Measurements from ENCODE around the gene KIAA0232. TPM values are rescaled to one million over a fixed set of nuclear protein-coding genes. Genes with fewer than 3 reads are reported as not detected.
"Not testable (repeated sequence)": the region's sequence is repeated elsewhere in the genome, so short reads cannot be mapped to it uniquely, and the experiment has no call there.

Gene KIAA0232
- total RNA-seq, 1 donor from 2014 or later, result 10.3 TPM

DNA sequence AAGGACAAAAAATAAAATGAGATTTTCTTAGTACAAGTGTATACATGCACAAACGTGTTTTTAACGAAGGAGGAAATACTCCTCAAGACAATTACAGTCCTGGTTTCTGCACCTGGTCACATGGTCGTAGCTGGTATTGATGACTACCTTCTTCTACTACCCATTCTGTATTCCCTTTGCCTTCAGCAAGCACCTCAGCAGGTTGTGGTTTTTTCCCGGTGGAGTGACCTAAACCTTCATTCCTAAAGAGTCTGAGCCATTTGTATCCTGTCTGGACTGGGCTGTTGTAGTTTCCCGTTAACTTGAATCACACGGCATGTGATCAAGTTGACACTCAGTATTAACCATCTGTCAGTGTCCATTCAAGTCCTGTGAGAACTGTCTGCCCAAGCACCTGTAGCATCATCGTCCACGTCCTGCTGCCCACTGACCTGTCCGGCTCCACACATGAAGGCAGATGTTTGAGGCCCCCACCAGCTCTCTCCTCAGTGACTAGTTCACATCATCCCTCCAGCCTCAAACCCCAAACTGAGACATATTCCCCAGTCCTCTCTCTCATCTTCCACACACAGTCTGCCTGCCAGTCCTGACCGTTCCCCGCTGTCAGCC is 96.0 kb downstream of the KIAA0232 start:
- DNase-seq (ENCODE audit: low read depth in 2 of 2), result no peak

DNA sequence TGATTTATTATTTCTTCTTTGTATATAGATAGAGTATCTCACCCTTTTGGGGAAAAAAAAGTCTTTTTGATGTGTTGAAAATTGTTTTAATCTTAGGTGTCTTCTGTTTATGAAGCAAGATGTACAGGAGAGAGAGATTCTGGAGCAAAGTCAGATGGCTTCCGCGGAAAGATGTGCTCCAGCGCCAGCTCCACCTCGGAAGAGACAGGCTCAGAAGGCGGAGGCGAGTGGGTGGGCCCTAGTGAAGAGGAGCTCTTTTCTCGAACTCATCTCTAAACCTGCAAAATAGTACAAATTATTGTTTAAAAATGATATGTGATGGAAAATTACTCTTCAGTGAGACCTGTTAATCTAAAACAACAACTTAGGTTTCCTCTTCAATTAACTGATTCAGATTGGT is 98.2 kb downstream of the KIAA0232 start:
- DNase-seq (ENCODE audit: low read depth in 2 of 2), result no peak

DNA sequence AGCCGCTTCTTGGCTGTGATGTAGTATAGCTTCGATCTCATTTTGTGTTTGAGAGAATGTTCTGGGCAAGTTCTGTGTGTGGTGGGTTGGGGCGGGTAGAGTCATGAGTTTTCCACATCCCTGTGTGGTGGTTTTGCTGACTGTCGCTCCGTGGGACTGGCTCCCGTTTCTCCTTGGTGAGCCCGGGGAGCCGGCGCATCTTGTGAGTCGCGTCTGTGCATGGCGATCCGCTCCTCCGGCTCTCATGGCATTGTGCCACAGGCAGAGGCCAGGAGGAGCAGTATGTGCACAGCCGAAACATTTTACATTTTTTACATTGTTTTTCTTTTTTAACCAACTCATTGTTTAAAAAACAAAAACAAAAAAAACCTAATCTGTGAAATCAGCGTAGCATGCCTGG is 99.4 kb downstream of the KIAA0232 start:
- DNase-seq (ENCODE audit: low read depth in 2 of 2), result no peak

DNA sequence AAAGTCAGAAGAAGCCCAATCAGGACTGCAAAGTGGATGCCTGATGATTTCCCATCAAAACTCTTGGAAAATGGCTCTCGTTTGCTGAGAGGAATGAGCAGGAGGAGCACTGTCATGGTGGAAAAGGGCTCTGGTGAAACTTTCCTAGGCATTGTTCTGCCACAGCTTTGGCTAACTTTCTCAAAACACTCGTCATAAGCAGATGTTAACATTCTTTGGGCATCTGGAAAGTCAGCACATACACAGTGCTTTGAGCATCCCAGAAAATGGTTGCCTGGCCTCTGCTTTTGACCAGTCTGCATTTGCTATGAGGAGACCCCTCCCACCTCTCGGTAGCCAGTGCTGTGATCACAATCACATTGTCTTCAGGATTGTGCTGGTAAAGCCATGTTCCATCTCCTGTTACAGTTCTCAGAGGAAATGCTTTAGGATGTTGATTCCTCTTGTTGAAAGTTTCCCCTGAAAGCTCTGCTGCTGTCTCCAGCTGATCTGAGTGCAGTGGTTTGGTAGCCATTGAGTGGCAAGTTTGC is 101.9 kb downstream of the KIAA0232 start:
- DNase-seq (ENCODE audit: low read depth in 2 of 2), result peak in 1 of 2 donors; percentile 17

DNA sequence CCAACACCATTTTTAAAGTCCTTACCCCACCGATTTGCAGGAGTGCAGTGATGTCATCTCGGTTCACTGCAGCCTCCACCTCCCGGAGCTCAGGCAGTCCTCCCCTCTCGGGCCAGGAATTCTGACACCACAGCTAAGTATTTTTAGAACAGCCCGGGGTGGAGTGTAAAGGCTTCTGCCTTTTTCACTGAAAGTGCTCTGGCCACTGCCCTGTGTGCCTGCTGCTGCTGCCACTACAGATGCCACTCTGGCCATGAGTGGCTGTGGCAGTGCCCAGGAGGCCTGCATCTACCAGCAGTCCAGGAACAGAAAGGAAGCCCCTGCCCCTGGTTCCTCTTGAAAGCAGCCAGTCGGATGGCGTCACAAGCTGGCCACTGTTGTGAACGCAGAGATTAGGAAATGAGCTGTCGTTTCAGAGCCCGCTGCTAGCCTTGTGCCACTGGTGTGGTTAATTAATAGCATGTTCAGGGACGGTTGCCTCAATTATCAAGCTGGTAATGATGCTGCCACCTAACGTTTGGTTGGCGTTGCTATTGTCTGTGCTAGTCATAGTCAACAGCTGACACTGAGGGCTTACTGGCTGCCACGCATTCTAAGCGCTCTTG is 103.5 kb downstream of the KIAA0232 start:
- peak; percentile 5 to 49 for DNase-seq (ENCODE audit: low read depth in 2 of 2)

DNA sequence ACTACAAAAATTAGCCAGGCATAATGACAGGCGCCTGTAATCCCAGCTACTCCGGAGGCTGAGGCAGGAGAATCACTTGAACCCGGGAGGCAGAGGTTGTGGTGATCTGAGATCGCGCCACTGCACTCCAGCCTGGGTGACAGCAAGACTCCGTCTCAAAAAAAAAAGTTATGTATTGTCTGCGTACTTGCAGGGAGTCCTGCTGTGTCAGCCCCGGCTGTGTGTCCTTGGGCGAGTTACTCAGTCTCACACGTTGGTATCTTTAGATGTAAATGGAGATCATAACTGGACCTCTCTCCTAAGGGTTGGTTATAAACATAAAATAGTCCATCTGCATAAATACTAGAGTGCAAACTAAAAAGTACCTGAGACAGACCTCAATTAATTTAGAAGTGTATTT is 104.4 kb downstream of the KIAA0232 start:
- no peak for DNase-seq (ENCODE audit: low read depth in 2 of 2)

DNA sequence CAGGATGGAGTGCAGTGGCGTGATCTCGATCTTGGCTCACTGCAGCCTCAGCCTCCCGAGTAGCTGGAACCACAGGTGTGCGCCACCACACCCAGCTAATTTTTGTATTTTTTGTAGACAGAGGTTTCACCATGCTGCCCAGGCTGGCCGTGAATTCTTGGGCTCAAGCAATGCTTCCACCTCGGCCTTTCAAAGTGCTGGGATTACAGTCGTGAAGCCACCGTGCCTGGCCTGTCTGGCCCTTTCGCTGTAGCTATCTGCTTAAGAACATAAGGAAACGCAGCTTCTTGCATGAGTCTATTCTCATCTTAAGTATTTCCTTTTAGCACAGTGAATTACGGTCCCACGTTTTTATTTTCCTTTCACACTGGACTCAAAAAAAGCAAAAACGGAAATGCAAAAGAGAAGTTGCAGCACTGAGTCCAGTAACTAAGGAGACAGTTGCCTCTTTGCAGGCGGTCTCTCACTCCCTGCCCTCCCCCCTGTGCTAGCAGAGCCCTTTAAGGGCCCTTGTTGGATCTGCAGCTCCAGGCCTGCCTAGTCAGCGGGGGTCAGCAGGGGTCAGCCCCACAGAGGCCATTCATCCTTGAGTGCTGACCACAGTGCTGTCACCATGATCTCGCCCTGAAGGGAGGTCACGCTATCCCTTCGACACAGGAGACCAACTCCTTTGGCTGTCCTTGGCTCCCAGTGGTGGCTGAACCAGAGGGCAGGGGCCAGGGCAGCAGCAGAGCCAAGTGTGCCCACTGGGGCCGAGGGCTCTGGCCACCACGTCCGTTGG is 105.3 kb downstream of the KIAA0232 start:
- no peak for DNase-seq (ENCODE audit: low read depth in 2 of 2)

DNA sequence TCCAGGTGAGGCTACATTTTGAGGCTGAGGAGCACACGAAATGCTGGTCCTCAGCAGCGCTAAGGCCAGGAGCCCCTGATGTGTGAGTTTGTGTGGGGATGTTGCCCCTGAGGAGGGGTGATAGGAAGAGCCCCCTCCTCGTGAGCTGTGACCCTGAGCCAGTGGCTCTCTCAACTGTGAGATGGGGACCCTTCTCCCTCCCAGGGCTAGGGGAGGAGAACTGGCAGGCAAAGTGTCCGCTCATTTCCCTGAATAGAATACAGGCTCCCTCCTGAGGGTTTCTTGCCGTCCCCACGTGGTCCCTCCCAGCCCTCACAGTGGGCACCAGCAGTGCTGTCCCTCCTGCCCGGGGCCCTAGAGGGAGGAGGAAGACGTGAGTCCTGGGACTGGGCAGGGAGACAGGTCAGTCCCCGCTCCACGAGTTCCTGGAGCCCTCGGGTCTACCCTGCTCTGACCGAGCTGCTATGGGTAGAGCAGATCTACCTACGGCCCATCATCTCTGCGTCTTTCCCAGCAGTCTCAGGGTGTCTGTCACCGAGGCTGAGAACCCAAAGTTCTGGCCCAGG is 106.1 kb downstream of the KIAA0232 start:
- DNase-seq (ENCODE audit: low read depth in 2 of 2), result no peak

DNA sequence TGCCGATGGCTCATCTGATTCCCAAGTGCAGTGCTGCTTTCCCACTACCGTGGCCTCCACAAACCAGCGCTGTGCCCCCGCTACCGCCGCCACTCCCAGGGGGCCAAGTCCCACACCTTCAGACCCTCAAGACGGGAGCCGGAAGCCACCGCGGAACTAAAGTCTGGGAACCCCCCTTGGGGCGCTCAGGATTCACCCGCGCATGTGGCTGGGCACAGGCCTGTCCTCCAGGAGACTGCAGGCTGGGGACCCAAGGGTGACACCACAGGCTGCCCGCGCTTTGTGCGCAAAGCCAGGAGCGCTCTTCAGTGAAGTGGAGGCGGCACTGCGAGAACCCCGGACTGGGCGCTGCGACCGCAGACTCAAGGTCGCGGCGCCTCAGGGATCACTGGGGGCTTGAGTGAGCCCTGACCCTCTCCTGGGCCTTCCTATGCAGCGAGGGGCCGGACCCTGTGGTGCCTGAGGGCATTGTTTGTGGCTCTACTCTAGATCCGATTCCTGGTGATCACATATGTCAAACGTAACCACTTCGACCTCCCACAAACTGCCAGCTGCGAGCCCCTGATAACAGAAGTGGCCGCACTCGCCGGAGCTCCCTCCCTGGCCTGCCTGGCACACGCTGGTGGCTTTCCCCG is 106.7 kb downstream of the KIAA0232 start:
- no peak for DNase-seq (ENCODE audit: low read depth in 2 of 2)

DNA sequence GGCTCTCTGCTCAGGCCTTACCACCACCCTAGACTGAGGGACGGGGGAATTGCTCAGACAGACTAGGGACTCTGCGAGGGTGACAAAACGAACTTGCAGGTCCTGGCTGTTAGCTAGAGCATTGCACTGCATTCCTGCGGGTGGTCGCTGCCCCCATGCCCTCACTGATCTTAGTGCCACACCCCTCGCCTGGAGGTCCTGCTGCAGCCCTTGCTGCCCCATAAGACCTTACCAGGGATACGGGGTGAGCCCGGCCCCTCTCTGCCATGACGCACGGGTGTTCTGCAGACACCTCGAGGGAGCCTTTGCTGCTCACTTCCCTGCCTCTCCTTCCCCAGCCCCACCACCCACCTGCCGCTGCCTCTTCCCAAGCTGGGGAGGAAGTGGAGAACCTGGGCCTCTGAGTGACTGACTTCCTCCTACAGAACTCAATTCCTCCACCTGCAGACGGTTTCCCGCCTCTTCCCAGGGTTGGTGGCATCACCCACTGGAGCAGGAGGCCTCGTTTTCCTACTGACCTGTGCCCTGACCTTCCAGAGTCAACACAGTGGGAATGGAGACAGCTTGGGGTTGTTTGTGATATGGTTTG is 107.3 kb downstream of the KIAA0232 start:
- no peak for DNase-seq (ENCODE audit: low read depth in 2 of 2)

DNA sequence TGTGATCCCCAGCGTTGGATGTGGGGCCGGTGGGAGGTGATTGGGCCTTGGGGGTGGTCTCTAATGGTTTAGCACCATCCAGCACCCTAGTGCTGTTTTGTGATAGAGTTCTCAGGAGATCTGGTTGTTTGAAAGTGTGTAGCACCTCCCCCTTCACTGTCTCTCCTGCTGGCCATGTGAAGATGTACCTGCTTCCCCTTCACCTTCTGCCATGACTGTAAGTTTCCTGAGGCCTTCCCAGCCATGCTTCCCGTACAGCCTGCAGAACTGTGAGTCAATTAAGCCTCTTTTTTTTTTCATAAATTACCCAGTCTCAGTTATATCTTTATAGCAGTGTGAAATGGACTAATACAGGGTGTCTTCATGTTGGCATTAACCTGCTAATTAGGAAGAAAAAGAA is 107.8 kb downstream of the KIAA0232 start:
- DNase-seq (ENCODE audit: low read depth in 2 of 2), result no peak

DNA sequence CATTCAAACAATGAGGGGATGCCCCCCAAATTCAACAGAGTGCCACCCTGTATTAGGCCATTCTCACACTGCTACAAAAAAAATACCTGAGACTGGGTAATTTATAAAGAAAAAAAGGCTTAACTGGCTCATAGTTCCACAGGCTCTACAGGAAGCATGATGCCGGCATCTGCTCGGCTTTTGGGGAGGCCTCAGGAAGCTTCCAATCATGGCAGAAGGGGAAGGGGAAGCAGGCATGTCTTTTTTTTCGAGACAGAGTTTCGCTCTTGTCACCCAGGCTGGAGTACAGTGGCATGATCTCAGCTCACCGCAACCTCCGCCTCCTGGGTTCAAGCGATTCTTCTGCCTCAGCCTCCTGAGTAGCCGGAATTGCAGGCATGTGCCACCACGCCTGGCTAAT is 108.4 kb downstream of the KIAA0232 start:
- not testable (repeated sequence) for DNase-seq (ENCODE audit: low read depth in 2 of 2)

DNA sequence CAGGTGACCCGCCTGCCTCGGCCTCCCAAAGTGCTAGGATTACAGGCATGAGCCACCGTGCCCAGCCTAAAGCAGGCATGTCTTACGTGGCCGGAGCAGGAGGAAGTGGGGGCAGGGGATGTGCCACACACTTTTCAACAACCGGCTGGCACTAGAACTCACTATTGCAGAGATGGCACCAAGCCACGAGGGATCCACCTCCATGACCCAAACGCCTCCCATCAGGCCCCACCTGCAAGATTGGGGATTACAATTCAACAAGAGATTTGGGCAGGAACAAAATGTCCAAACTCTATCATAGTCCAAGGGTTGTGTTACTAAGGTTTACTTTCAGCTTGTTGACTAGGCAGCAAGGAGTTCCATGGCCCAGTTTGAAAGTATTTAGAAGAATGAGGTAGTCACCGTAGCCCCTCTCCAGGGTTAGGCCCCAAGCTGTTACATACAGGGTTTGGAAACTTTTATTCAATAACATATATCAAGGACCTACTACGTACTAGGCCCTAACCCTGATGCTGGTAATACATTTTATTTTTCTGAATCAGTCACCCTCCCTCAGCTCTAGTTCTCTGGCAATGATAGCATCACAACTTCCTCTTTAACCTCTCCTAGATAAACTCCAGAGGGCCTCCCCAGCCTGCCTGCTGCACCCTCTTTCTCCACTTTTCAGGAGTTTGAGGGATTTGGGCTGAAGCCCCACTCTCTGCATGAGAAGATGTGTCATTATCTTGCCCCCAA is 109.1 kb downstream of the KIAA0232 start:
- no peak for DNase-seq (ENCODE audit: low read depth in 2 of 2)

DNA sequence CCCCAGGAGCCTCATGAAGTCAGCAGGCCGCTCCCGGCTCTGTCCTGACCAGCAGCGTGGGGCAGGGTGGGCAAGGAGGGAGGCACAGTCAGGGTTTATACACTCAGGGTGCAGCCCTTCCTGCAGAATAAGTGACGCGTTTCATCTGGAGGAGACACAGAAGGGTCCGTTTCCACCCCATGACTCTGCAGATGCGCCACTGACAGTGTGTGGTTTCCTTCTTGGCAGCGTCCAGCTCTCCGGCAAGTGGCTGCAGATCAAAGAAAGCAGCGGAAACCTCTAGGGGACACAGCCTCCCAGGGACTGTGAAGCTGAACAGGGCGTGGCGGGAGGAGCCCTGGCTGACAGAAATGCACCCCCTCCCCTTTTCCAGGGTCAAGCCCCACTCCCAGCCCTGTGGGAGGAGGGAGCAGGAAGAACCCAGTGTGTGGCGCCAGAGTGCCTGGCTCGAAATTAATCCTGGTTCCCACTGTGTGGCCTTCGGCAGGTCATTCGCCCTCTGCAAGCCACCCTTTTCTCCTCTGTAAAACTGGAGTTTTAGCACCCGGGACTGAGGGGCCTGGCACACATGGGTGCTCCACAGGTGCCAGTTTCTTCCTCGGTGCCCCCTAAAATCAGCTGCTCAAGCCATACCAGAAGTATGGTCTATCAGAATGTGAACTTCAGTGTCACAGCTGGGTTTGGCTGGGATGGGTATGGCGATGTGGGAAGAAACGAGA is 109.8 kb downstream of the KIAA0232 start:
- no peak for DNase-seq (ENCODE audit: low read depth in 2 of 2)

DNA sequence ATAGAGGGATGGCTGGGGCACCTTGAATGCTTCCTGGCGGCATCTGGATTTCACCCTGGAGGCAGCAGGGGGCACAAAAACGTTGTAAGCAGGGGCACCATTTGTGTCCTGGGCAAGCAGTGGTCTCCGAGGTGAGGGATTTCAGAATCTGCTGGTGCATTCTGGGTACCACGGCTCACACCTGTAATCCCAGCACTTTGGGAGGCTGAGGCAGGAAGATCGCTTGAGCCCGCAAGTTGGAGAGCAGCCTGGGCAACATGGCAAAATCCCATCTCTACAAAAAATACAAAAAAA is 110.3 kb downstream of the KIAA0232 start:
- no peak for DNase-seq (ENCODE audit: low read depth in 2 of 2)

DNA sequence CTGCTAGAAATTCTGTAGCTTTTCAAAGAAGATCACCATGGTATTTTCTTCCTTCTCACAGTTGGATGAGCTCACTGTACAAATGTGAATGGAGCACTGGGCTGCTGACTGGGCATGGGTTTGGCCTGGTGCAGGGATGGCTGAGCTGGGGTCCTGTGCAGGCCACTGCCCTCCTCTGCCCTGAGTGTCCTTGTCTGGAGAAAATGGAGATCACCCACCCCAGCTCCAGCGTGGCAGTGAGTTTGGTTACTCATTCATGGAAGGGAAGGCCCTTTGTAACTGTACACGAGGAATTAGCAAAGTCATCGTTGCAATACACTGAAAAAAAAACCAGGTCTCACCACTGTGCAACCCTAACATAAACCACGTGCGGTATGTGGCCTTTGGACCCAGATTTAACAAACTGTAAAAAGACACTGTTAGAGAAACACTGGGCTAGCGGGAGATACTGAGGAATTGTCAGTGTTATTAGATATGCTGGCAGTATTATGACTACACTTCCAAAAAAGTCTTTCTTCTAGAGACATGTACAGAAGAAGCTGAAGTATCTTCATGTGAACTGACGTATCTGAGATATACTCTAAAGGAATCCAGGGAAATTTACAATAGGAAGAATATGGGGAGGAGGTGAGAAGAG is 111.0 kb downstream of the KIAA0232 start:
- DNase-seq (ENCODE audit: low read depth in 2 of 2), result no peak

DNA sequence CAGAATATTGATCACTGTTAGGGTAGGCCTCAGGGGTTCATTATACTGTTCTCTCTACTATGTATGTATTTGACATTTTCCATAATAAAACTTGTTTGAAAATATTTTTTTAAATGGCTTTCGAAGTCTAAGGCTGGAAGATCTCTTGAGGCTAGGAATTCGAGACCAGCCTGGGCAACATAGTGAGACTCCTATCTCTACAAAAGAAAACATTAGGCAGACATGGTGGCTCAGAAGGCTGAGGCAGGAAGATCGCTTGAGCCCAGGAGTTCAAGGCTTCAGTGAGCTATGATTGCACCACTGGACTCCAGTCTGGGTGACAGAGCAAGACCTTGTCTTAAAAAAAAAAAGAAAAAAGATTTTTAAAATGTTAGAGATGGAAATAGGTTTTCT is 111.6 kb downstream of the KIAA0232 start:
- no peak for DNase-seq (ENCODE audit: low read depth in 2 of 2)

DNA sequence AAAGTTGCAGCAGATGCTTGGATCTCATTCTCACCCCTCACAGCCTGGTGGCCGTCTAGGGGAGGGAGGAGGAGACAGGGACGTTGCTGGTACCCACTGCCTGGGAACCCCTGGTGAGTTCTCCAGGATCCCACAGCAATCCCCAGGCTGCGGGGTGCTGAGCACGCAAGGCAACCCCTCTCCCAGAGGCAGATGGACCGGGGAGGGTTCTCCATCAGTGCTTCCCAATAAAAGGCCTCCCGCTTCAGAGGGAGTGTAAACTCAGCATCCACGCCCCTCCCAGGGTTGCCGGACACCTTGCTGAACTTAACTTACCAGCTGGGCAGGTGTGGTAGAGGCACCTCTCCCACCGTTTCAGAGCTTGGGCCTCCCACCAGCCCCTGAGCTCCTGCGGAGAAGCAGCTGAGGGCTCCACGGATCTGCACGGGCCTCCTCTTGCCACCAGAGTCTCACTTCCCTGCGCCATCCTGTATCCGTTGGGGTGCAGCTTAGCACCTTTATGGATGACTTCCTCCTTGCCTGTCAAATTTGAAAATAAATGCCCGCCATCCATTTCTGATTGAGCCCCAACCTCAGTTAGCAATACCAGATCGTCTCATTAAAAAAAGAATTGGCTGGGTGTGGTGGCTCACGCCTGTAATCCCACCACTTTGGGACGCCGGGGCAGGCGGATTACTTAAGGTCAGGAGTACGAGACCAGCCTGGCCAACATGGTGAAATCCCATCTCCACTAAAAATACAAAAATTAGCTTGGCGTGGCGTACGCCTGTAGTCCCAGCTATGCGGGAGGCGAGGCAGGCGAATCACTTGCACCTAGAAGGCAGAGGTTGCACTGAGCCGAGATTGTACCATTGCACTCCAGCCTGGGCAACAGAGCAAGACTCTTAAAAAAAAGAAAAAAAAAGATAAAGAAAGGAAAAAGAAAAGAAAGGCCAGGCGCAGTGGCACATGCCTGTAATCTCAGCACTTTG is 112.3 kb downstream of the KIAA0232 start:
- DNase-seq (ENCODE audit: low read depth in 2 of 2), result no peak

DNA sequence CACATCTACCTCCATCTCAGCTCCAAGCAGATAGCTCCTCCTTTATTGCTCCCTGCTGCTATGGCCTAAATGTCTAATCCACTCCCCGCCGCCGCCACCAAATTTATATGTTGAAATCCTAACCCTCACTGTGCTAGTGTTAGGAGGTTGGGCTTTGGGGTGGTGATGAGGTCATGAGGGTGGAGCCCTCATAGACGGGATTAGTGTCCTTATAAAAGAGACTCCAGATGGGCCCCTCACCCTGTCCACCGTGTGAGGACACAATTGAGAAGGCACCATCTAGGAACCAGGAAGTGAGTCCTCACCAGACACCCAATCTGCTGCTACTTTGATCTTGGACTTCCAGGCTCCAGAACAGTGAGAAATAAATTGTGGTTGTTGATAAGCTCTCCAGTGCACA is 113.5 kb downstream of the KIAA0232 start:
- no peak for DNase-seq (ENCODE audit: low read depth in 2 of 2)

Data from dermis microvascular lymphatic vessel endothelial cell (primary cell).